Measurements from ENCODE around the gene NKAIN2. TPM values are rescaled to one million over a fixed set of nuclear protein-coding genes. Genes with fewer than 3 reads are reported as not detected.

Gene NKAIN2
- total and polyA plus RNA-seq, 2 donors (not counting 3 experiments of a cell fraction or from before 2014, with no cell fraction given) = 0.03 TPM; not detected in 1

DNA sequence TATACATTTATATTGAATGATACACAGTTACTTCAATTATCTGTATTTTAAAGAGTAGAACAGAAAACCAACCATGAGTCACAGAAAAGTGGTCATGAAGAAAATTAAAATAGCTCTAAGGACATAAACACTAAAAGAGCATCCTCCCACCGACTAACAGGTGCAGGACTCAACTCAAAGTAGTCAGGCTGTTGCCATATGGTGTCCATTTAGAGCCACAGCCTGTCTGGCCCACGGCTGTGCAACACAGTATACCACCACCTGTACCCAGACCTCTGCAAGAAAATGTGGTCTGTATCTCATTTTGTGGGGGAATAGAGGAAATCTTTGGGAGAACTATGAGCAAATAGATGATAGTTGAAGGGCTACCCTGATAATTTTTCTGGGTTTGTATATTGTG lies 708.8 kb downstream of the NKAIN2 start:
- Histone ChIP-seq H3K79me2 (ENCODE audit: control insufficient read depth, insufficient read depth, low read length) (no peaks in the 10 kb centered on the region), H2AFZ (ENCODE audit: low read depth, low read length) (no peak overlapping the region), H3K9me3 (replicated peaks; ENCODE audit: control insufficient read depth, insufficient read depth, low read length) (no peaks in the 10 kb centered on the region), H3K4me1 (ENCODE audit: control insufficient read depth, extremely low read depth, insufficient read depth, low read length) (no peaks in the 10 kb centered on the region), H3K9ac (replicated peaks; ENCODE audit: extremely low read depth, insufficient read depth, low read length) (no peak overlapping the region), H3K9me1 (replicated peaks; ENCODE audit: control insufficient read depth, extremely low read depth, insufficient read depth, low read length) (no peaks in the 10 kb centered on the region), H3K4me3 (replicated peaks in 1 of 3; ENCODE audit: insufficient read depth in 1 of 3, low read depth in 1 of 3, low read length in 3 of 3) (no peak overlapping the region), H3K27me3 (ENCODE audit: control insufficient read depth in 2 of 2, insufficient read depth in 2 of 2, low read length in 2 of 2) (no peaks in the 10 kb centered on the region), H4K20me1 (replicated peaks; ENCODE audit: control insufficient read depth, extremely low read depth, insufficient read depth, low read length) (no peaks in the 10 kb centered on the region), H3K4me2 (ENCODE audit: insufficient read depth, low read length) (no peak overlapping the region), H3K36me3 (ENCODE audit: control insufficient read depth in 2 of 2, extremely low read depth in 1 of 2, insufficient read depth in 2 of 2, low read length in 2 of 2) (no peaks in the 10 kb centered on the region), H3K27ac (ENCODE audit: insufficient read depth, low read depth, low read length) (no peak overlapping the region)
- ChIA-PET CTCF (no interaction called here), POLR2A (no interaction called here)
- dilution Hi-C loops (cut with MboI; ENCODE audit: extremely low pct_ligation_motif_present, low sequenced_read_pairs) (no loop called here), intact Hi-C loops (cut with micrococcal nuclease) (no loop called here)
- FAIRE-seq = no peak
- BruUV-seq (replicated peaks) = no TSS peak
- no peak for DNase-seq (ENCODE audit: low read depth, low spot score)
- TF ChIP-seq, protein P1, sequence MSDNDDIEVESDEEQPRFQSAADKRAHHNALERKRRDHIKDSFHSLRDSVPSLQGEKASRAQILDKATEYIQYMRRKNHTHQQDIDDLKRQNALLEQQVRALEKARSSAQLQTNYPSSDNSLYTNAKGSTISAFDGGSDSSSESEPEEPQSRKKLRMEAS (IDR thresholded peaks at IDR 0.05; ENCODE audit: insufficient read depth, insufficient read length) = no peak
- TF ChIP-seq, protein P2, sequence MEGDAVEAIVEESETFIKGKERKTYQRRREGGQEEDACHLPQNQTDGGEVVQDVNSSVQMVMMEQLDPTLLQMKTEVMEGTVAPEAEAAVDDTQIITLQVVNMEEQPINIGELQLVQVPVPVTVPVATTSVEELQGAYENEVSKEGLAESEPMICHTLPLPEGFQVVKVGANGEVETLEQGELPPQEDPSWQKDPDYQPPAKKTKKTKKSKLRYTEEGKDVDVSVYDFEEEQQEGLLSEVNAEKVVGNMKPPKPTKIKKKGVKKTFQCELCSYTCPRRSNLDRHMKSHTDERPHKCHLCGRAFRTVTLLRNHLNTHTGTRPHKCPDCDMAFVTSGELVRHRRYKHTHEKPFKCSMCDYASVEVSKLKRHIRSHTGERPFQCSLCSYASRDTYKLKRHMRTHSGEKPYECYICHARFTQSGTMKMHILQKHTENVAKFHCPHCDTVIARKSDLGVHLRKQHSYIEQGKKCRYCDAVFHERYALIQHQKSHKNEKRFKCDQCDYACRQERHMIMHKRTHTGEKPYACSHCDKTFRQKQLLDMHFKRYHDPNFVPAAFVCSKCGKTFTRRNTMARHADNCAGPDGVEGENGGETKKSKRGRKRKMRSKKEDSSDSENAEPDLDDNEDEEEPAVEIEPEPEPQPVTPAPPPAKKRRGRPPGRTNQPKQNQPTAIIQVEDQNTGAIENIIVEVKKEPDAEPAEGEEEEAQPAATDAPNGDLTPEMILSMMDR (IDR thresholded peaks at IDR 0.05; ENCODE audit: extremely low read depth in 1 of 2, insufficient read depth in 1 of 2, low read depth in 1 of 2, low read length in 2 of 2) = no peak
- TF ChIP-seq POLR2AphosphoS5 (IDR thresholded peaks at IDR 0.05; ENCODE audit: insufficient read depth, low read depth, low read length) (no peak), GATA2 (IDR thresholded peaks at IDR 0.05; ENCODE audit: insufficient read depth, insufficient read length, low read depth, low read length) (no peak), MYC (IDR thresholded peaks at IDR 0.05; ENCODE audit: low read depth, low read length) (no peak), JUN (IDR thresholded peaks at IDR 0.05; ENCODE audit: borderline replicate concordance, insufficient read depth, insufficient read length, low read depth) (no peak), FOS (IDR thresholded peaks at IDR 0.05; ENCODE audit: borderline replicate concordance, insufficient read depth, low read length) (no peak), EZH2 (IDR thresholded peaks at IDR 0.05; ENCODE audit: borderline replicate concordance, low read depth, low read length, severe bottlenecking) (no peak), POLR2A (IDR thresholded peaks at IDR 0.05; ENCODE audit: low read depth, low read length) (no peak)
